ENCODE data around the gene TBC1D8. TPM values are rescaled to one million over a fixed set of nuclear protein-coding genes. Genes with fewer than 3 reads are reported as not detected.
A peak's percentile ranks its signal among the peaks of the same experiment; 100 is the strongest.

TBC1D8 gene
- total RNA-seq, 4 donors from 2014 or later: 77.6 to 511 (median 239) TPM

DNA sequence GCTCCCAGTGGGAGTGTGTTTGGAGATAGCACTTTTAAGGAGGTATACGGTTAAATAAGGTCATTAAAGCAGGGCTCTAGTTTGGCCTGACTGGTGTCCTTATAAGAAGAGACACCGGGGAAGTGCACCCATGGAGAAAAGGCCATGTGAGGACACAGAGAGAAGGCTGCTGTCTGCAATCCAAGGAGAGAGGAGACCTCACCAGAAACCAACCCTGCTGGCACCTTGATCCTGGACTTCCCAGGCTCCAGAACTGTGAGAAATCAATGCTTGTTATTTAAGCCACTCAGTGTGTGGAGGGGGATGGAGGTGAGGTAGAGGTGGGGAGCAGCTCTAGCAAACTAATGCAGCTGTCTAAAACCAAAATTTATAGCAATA is 87.1 kb downstream of the TBC1D8 start:
- no peaks in the 10 kb centered on the region for H3K4me1 ChIP-seq
- H3K9me3 ChIP-seq: no peaks in the 10 kb centered on the region
- TF ChIP-seq POLR2A (IDR thresholded peaks at IDR 0.05): no peak
- TF ChIP-seq, protein P1, sequence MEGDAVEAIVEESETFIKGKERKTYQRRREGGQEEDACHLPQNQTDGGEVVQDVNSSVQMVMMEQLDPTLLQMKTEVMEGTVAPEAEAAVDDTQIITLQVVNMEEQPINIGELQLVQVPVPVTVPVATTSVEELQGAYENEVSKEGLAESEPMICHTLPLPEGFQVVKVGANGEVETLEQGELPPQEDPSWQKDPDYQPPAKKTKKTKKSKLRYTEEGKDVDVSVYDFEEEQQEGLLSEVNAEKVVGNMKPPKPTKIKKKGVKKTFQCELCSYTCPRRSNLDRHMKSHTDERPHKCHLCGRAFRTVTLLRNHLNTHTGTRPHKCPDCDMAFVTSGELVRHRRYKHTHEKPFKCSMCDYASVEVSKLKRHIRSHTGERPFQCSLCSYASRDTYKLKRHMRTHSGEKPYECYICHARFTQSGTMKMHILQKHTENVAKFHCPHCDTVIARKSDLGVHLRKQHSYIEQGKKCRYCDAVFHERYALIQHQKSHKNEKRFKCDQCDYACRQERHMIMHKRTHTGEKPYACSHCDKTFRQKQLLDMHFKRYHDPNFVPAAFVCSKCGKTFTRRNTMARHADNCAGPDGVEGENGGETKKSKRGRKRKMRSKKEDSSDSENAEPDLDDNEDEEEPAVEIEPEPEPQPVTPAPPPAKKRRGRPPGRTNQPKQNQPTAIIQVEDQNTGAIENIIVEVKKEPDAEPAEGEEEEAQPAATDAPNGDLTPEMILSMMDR (IDR thresholded peaks at IDR 0.05): no peak
- H3K27ac ChIP-seq: no peak overlapping the region
- no peaks in the 10 kb centered on the region for H3K27me3 ChIP-seq
- DNase-seq: no peak
- no peak overlapping the region for H3K4me3 ChIP-seq
- H3K36me3 ChIP-seq: peaks cover 0 to 1% (median 0%) of the 10 kb centered on the region in 3 donors

DNA sequence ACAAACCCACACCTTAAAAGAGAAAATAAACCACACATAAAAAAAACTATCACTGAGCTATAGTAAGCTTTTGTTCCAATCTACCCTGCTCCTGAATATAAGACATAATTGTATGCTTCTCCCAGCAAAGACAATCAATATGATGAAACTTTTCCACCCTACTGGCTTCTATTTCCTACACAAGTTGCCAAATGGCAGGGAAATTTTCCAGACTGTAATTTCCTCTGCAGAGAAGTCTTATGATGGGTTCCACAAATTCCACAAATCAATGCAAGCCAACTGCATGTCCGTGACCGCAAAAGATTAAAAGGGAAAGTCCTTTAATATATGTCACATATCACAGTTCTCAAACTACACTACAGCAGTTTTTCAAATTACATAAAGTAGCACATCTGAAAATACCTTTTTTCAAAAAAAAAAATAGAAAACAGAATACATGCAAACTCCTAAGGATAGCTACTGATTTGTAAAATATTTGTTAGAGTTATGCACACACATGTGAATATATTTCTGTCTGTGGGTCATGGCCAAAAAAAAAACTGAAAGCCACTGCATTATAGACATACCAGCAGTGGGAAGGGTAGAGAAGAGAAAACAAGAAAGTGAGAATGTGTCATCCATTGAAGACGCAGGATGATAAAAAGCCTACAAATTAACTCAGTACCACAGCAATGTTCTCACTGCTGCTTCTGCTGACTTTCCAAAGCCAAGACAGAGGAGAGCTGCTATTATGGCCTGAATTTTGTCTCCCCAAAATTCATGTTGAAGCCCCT is 87.6 kb downstream of the TBC1D8 start:
- Histone ChIP-seq H3K4me3 (no peak overlapping the region), H3K27ac (peak overlapping the region in 1 of 4 donors; percentile 9), H3K4me1 (no peaks in the 10 kb centered on the region), H3K36me3 (peaks cover 0 to 6% (median 0%) of the 10 kb centered on the region in 3 donors), H3K27me3 (no peaks in the 10 kb centered on the region), H3K9me3 (no peaks in the 10 kb centered on the region)
- DNase-seq: no peak
- TF ChIP-seq, protein P1 (IDR thresholded peaks at IDR 0.05): no peak
- no peak for TF ChIP-seq POLR2A (IDR thresholded peaks at IDR 0.05)

DNA sequence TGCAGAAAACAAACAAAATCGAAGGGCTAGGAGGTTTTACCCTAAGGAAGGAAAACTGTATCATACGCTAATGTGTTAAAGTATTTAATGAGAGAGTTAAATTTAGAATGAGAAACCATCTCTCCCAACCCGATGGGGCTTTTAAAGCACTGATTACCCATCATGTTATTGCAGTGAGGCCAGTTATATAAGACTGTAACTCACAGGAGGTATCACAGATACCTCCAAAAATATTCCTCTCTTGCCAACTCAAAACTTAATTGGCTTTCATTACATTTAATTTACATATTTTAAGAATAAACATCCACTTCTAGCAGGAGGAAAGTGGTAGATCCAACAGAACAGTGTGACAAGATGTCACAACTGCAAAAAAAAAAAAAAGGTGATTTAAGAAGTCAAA is 92.8 kb downstream of the TBC1D8 start:
- no peak for DNase-seq
- Histone ChIP-seq H3K4me3 (no peak overlapping the region), H3K27me3 (no peaks in the 10 kb centered on the region), H3K4me1 (no peaks in the 10 kb centered on the region), H3K36me3 (peaks cover 0 to 32% (median 0%) of the 10 kb centered on the region in 3 donors), H3K27ac (no peak overlapping the region), H3K9me3 (no peaks in the 10 kb centered on the region)
- TF ChIP-seq, protein P1 (IDR thresholded peaks at IDR 0.05): no peak
- no peak for TF ChIP-seq POLR2A (IDR thresholded peaks at IDR 0.05)

DNA sequence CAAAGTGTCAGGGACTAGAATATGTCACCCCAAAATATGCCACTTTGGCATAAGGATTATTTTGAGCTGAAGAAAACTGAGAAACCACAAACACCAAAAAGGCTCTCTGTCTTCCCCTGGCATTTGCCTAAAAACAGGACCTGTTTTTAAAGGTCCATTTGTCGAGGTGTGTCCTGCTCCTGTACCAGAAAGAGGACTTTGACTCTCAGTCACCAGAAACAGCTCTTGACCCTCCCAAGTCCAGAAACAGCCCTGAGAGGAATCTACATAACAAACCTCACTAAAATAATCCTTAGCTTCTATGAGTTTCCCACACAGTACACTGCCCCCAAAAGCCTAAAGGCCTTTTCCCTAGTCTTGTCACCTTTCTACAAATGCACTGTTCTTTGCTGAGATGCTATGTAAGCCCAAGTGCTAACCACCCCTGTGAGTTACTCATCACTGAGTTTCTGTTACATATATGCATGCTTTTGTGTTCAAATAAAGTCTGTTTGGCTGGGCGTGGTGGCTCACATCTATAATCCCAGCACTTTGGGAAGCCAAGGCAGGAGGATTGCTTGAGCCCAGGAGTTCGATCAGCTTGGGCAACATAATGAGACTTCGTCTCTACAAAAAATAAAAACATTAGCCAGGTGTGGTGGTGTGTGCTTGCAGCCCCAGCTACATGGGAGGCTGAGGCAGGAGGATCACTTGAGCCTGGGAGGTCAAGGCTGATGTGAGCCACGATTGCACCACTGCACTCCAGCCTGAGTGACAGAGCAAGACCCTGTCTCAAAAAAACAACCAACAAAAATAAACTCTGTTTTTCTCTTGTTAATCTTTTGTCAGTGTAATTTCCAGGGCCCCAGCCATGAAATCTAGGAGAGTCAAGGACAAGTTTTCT is 93.9 kb downstream of the TBC1D8 start:
- no peak overlapping the region for H3K4me3 ChIP-seq
- TF ChIP-seq, protein P1 (IDR thresholded peaks at IDR 0.05): no peak
- TF ChIP-seq POLR2A (IDR thresholded peaks at IDR 0.05): no peak
- DNase-seq: no peak
- H3K4me1 ChIP-seq: no peaks in the 10 kb centered on the region
- peak overlapping the region in 1 of 4 donors; percentile 16 for H3K27ac ChIP-seq
- H3K27me3 ChIP-seq: no peaks in the 10 kb centered on the region
- no peaks in the 10 kb centered on the region for H3K9me3 ChIP-seq
- peaks cover 0 to 37% (median 0%) of the 10 kb centered on the region in 3 donors for H3K36me3 ChIP-seq

DNA sequence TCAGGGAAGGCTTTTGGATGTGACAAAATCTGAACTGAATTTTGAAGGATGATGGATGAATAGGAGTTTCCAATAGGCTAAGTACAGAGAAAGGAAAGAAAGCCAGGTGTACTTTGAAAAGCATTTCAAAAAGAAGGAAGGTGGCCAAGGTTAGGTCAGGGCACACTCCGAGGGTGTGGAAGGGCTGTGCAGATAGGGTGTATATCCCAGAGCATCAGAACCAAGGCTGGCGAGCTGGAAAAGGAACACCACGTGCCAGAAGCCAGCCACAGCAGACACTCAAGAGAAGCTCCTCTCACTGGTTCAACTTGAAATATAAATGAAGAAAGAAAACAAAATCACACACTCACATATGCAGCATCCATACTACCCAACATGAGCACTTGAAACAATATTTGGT is 98.1 kb downstream of the TBC1D8 start:
- H3K36me3 ChIP-seq: peaks cover 0 to 60% (median 0%) of the 10 kb centered on the region in 3 donors
- no peaks in the 10 kb centered on the region for H3K9me3 ChIP-seq
- H3K27ac ChIP-seq: no peak overlapping the region
- H3K4me1 ChIP-seq: no peaks in the 10 kb centered on the region
- H3K4me3 ChIP-seq: no peak overlapping the region
- no peak for DNase-seq
- no peaks in the 10 kb centered on the region for H3K27me3 ChIP-seq
- no peak for TF ChIP-seq POLR2A (IDR thresholded peaks at IDR 0.05)
- TF ChIP-seq, protein P1 (IDR thresholded peaks at IDR 0.05): no peak
